ENCODE measurements around the gene FGF22. TPM values are rescaled to one million over a fixed set of nuclear protein-coding genes. Genes with fewer than 3 reads are reported as not detected.

FGF22 gene
- total and polyA plus RNA-seq, 2 of the 4 experiments (the other 2 are of a cell fraction): 0.14 TPM; not detected in 1

DNA sequence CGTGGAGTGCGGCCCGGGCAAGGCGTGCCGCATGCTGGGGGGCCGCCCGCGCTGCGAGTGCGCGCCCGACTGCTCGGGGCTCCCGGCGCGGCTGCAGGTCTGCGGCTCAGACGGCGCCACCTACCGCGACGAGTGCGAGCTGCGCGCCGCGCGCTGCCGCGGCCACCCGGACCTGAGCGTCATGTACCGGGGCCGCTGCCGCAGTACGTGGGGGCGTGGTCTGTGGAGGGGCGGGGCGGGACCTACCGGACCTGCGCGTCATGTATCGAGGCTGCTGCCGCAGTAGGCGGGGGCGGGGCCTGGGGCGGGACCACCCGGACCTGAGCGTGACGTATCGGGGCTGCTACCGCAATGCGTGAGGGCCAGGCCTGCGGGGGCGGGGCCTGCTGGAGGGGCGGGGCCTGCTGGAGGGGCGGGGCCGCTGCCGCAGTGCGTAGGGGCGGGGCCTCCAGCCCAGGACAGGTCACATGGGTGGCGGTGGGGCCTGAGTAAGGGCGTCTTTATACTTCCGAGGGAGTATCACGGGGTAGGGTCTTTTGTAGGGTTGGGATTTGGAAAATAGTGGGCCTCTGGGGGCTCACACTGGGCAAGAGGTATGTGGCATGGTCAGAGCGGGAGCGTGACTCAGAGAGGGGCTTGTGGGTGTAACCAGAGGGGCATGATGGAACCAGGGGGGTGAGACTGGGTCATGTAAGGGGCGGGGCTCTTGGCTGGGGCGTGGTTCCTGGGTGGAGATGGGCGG lies 40.8 kb downstream of the FGF22 start:
- peak overlapping the region; percentile 73 for H3K9ac ChIP-seq (ENCODE audit: low read depth, low read length)
- peak overlapping the region; percentile 62 to 95; a peak in 3 of 4 replicates for H4K8ac ChIP-seq (ENCODE audit: low read depth in 2 of 2, low read length in 2 of 2)
- CTCF ChIA-PET: no interaction called here
- H3K4me1 ChIP-seq (ENCODE audit: control insufficient read depth, insufficient read depth, low read length): peaks cover 18% of the 10 kb centered on the region
- peak; percentile 84 for ATAC-seq (ENCODE audit: low read depth)
- H2BK15ac ChIP-seq (ENCODE audit: low read depth, low read length): peak overlapping the region; percentile 38; the same call in 1 of the 3 replicates
- peaks cover 2% of the 10 kb centered on the region; the same call in 1 of the 2 replicates for H3K36me3 ChIP-seq (ENCODE audit: control insufficient read depth, insufficient read depth, low read length)
- H3K27me3 ChIP-seq (ENCODE audit: control insufficient read depth, insufficient read depth, low read length): no peaks in the 10 kb centered on the region
- peak overlapping the region; percentile 66 for H3K4ac ChIP-seq (ENCODE audit: low read depth, low read length)
- peak overlapping the region; percentile 58; the same call in 1 of the 2 replicates for H2BK120ac ChIP-seq (ENCODE audit: low read depth, low read length)
- peaks cover 12% of the 10 kb centered on the region for H3K9me1 ChIP-seq (ENCODE audit: insufficient read depth, low read length)
- peak overlapping the region; percentile 10; the same call in 1 of the 2 replicates for H3K14ac ChIP-seq (replicated peaks; ENCODE audit: low read depth, low read length)
- peak overlapping the region; percentile 96 for H4K5ac ChIP-seq (ENCODE audit: low read depth, low read length)
- H3K18ac ChIP-seq (ENCODE audit: low read depth, low read length): peak overlapping the region; percentile 96
- no peak overlapping the region; the same call in 1 of the 2 replicates for H2BK20ac ChIP-seq (ENCODE audit: low read depth, low read length)
- 0% methylated on average over 19 of the region's 70 CpGs; no CpG with 5 or more reads in 1 of the 2 experiments for WGBS, 2 experiments (ENCODE audit: extremely low coverage in 2 of 2, insufficient read length in 1 of 2)
- POLR2A ChIA-PET (ENCODE audit: unreplicated experiment): interaction anchor here (0.8 kb wide), 1 partner anchor 182 kb away, joined by 22 read pairs; no protein-coding TSS in a partner anchor
- H2AK5ac ChIP-seq (ENCODE audit: low read depth, low read length): no peak overlapping the region
- H3K79me1 ChIP-seq (ENCODE audit: low read depth in 1 of 2, low read length in 2 of 2): peaks cover 13 to 51% of the 10 kb centered on the region in 2 experiments; a peak in 3 of 4 replicates
- peak overlapping the region; percentile 72 for H3K4me3 ChIP-seq (ENCODE audit: insufficient read depth, low read depth, low read length)
- in situ Hi-C loops (cut with MboI; ENCODE audit: low sequenced_read_pairs): no loop called here
- peaks cover 18% of the 10 kb centered on the region for H4K20me1 ChIP-seq (ENCODE audit: insufficient read depth, low read length)
- H4K91ac ChIP-seq (ENCODE audit: insufficient read depth, low read depth, low read length): peak overlapping the region; percentile 38
- H2AK9ac ChIP-seq (replicated peaks; ENCODE audit: low read depth, low read length, poor library complexity): peak overlapping the region; percentile 96
- peak overlapping the region; percentile 86 for H2BK5ac ChIP-seq (ENCODE audit: low read depth, low read length, poor library complexity, severe bottlenecking)
- peak overlapping the region; percentile 89 for H2AFZ ChIP-seq (replicated peaks; ENCODE audit: low read length, poor library complexity)
- BruUV-seq (replicated peaks): no TSS peak
- dilution Hi-C loops (cut with HindIII; ENCODE audit: low sequenced_read_pairs, unreplicated experiment): no loop called here
- peak overlapping the region; percentile 97 for H3K4me2 ChIP-seq (ENCODE audit: low read depth, low read length)
- peak; percentile 98 for DNase-seq
- H3K56ac ChIP-seq (ENCODE audit: extremely low read depth, insufficient read depth, low read length): no peak overlapping the region
- H3K27ac ChIP-seq (ENCODE audit: insufficient read depth, low read length): peak overlapping the region; percentile 95
- H3K23ac ChIP-seq (ENCODE audit: low read depth, low read length): no peak overlapping the region
- intact Hi-C loops (cut with micrococcal nuclease): no loop called here
- H3K9me3 ChIP-seq (ENCODE audit: control insufficient read depth, insufficient read depth, low read length): no peaks in the 10 kb centered on the region
- no peak for TF ChIP-seq MXI1 (IDR thresholded peaks at IDR 0.05; ENCODE audit: borderline replicate concordance, low read depth, low read length)
- peak; percentile 45 for TF ChIP-seq BHLHE40 (IDR thresholded peaks at IDR 0.05; ENCODE audit: low read depth, low read length)
- peak; percentile 40 for TF ChIP-seq RAD21 (IDR thresholded peaks at IDR 0.05; ENCODE audit: low read length)
- peak; percentile 60; the same call in 1 of the 2 replicates for TF ChIP-seq MAZ (IDR thresholded peaks at IDR 0.05; ENCODE audit: borderline replicate concordance, low read depth, low read length)
- TF ChIP-seq MAFK (IDR thresholded peaks at IDR 0.05; ENCODE audit: low read depth, low read length): no peak
- TF ChIP-seq, protein P1, sequence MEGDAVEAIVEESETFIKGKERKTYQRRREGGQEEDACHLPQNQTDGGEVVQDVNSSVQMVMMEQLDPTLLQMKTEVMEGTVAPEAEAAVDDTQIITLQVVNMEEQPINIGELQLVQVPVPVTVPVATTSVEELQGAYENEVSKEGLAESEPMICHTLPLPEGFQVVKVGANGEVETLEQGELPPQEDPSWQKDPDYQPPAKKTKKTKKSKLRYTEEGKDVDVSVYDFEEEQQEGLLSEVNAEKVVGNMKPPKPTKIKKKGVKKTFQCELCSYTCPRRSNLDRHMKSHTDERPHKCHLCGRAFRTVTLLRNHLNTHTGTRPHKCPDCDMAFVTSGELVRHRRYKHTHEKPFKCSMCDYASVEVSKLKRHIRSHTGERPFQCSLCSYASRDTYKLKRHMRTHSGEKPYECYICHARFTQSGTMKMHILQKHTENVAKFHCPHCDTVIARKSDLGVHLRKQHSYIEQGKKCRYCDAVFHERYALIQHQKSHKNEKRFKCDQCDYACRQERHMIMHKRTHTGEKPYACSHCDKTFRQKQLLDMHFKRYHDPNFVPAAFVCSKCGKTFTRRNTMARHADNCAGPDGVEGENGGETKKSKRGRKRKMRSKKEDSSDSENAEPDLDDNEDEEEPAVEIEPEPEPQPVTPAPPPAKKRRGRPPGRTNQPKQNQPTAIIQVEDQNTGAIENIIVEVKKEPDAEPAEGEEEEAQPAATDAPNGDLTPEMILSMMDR (conservative IDR thresholded peaks at IDR 0.05; ENCODE audit: low read depth, low read length): peak; percentile 63
- TF ChIP-seq, protein P2, sequence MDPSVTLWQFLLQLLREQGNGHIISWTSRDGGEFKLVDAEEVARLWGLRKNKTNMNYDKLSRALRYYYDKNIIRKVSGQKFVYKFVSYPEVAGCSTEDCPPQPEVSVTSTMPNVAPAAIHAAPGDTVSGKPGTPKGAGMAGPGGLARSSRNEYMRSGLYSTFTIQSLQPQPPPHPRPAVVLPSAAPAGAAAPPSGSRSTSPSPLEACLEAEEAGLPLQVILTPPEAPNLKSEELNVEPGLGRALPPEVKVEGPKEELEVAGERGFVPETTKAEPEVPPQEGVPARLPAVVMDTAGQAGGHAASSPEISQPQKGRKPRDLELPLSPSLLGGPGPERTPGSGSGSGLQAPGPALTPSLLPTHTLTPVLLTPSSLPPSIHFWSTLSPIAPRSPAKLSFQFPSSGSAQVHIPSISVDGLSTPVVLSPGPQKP (IDR thresholded peaks at IDR 0.05; ENCODE audit: borderline replicate concordance, low read depth, low read length): no peak
- no peak for TF ChIP-seq CEBPB (IDR thresholded peaks at IDR 0.05; ENCODE audit: low read depth, low read length)
- TF ChIP-seq RFX5 (IDR thresholded peaks at IDR 0.05; ENCODE audit: low read depth, low read length): no peak
- TF ChIP-seq, protein P3, sequence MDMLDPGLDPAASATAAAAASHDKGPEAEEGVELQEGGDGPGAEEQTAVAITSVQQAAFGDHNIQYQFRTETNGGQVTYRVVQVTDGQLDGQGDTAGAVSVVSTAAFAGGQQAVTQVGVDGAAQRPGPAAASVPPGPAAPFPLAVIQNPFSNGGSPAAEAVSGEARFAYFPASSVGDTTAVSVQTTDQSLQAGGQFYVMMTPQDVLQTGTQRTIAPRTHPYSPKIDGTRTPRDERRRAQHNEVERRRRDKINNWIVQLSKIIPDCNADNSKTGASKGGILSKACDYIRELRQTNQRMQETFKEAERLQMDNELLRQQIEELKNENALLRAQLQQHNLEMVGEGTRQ (IDR thresholded peaks at IDR 0.05; ENCODE audit: low read depth, low read length): peak; percentile 79
- peak; percentile 94 for TF ChIP-seq POLR2A (IDR thresholded peaks at IDR 0.05; ENCODE audit: low read depth, low read length)
- TF ChIP-seq RCOR1 (IDR thresholded peaks at IDR 0.05; ENCODE audit: insufficient replicate concordance, low read length): no peak
- TF ChIP-seq NFE2L2 (IDR thresholded peaks at IDR 0.05; ENCODE audit: low read depth, low read length): no peak
- 0 out of 2 replicates have a peak, but pooled peaks have one; percentile 17 for TF ChIP-seq FOS (IDR thresholded peaks at IDR 0.05; ENCODE audit: low read depth, low read length)

All from IMR-90 (cell line).